Middle frontal gyrus (tissue), 1 donor: ENCODE results near the gene SCAMP2.

ENCODE experiments used
- DNase-seq: peaks from one replicate; pipeline ENCODE4 v3.0.0-alpha.2; 2015; ENCODE audit warnings: low spot score; ENCODE audit errors: extremely low spot score

SCAMP2 gene

GRCh38 chr15:74799255-74799855 is 73.8 kb downstream of the SCAMP2 start:
- no peak for DNase-seq

GRCh38 chr15:74798388-74799254 is 74.5 kb downstream of the SCAMP2 start:
- DNase-seq, result no peak

- DNase-seq, result no peak
Observed at GRCh38 chr15:74795966-74796625, 77.1 kb downstream of the SCAMP2 start.

- DNase-seq, result no peak
Observed at GRCh38 chr15:74794970-74795349, 78.2 kb downstream of the SCAMP2 start.

- no peak for DNase-seq
Observed at GRCh38 chr15:74794248-74794969, 78.8 kb downstream of the SCAMP2 start.
